GM12872 (cell line): Measurements from ENCODE around the gene CSDE1.

Experiments used
- CTCF ChIP-seq: IDR thresholded peaks from 3 replicates; pipeline ENCODE4 v1.5.1; 2011; ENCODE audit warnings: low read depth, mild to moderate bottlenecking, low read length, moderate library complexity; ENCODE audit not compliant: insufficient read depth

The CSDE1 gene

GRCh38 chr1:114718661-114719423, 38.9 kb downstream of the CSDE1 start:
- no peak for TF ChIP-seq CTCF

- TF ChIP-seq CTCF = no peak
Measured at GRCh38 chr1:114716304-114717170, 41.2 kb downstream of the CSDE1 start, which contains the start of gene NRAS. TSS of gene NRAS (minus strand) at chr1:114716771. CDS start at chr1:114716160, 611 bp downstream.

- no peak for TF ChIP-seq CTCF
Measured at GRCh38 chr1:114715952-114716303, 41.9 kb downstream of the CSDE1 start.

GRCh38 chr1:114712977-114713376, 44.8 kb downstream of the CSDE1 start:
- no peak for TF ChIP-seq CTCF

GRCh38 chr1:114710360-114710759, 47.4 kb downstream of the CSDE1 start:
- TF ChIP-seq CTCF = no peak

GRCh38 chr1:114707604-114708003, 50.2 kb downstream of the CSDE1 start:
- TF ChIP-seq CTCF = no peak

GRCh38 chr1:114703242-114703641, 54.5 kb downstream of the CSDE1 start:
- TF ChIP-seq CTCF = no peak
